NCI-H2107 treated with DMSO at 0.1 percent for 48 hours (cell line): ENCODE data around the gene SRGAP2B.
"Not testable (repeated sequence)": the region's sequence is repeated elsewhere in the genome, so short reads cannot be mapped to it uniquely, and the experiment has no call there.

ENCODE experiments used
- DNase-seq: peaks from one replicate; lab custom pipeline; 2025; ENCODE audit not compliant: unreplicated experiment; lab: John Stamatoyannopoulos, UW

Gene SRGAP2B

GRCh38 chr1:145047553-145047952 is 47.6 kb downstream of the SRGAP2B start:
- DNase-seq = not testable (repeated sequence)

- not testable (repeated sequence) for DNase-seq
Measured at GRCh38 chr1:145045571-145046273, 49.4 kb downstream of the SRGAP2B start.

- DNase-seq = not testable (repeated sequence)
Measured at GRCh38 chr1:145041519-145041918, 53.6 kb downstream of the SRGAP2B start.

- not testable (repeated sequence) for DNase-seq
Measured at GRCh38 chr1:145036019-145036418, 59.1 kb downstream of the SRGAP2B start.

- not testable (repeated sequence) for DNase-seq
Measured at GRCh38 chr1:145033523-145033922, 61.6 kb downstream of the SRGAP2B start.

DNA sequence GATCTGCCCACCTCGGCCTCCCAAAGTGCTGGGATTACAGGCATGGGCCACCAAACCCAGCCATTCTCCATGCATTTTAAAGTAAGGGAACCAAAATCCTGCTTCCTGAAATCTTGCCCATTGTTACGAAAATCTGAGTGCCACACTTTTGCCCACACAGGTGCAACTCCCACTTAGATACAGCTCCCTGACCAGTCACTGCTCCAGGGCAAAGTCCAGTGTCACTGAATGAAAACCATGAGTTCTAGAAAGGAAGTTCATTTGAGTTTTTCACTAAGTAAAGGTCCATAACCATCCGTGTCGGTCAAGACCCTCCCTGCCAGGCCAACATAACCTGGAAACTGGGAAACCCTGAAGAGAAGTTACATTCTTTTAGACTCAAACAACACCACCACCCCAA is 67.9 kb downstream of the SRGAP2B start:
- not testable (repeated sequence) for DNase-seq

DNA sequence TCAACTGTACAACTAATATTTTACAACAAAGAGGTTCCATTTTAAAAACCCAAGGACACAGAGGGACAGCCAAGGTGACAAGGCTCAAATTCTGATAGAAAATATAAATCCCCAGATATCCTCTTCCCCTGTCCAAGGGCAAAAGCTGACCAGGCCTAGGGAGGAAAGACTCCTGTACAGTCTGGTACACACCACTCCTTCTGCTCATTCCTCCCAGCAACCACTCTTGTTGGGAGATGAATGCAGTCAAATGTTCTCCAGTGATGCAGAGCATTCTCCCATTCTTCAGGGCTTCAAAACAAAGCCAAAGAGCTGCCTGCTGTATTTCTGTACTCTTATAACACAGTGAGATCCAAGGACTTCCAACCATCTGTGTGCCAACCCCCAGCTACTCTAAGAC is 69.8 kb downstream of the SRGAP2B start:
- DNase-seq = not testable (repeated sequence)

GRCh38 chr1:145022259-145022658 is 72.9 kb downstream of the SRGAP2B start:
- not testable (repeated sequence) for DNase-seq

- not testable (repeated sequence) for DNase-seq
Measured at GRCh38 chr1:145021749-145022148, 73.4 kb downstream of the SRGAP2B start.

DNA sequence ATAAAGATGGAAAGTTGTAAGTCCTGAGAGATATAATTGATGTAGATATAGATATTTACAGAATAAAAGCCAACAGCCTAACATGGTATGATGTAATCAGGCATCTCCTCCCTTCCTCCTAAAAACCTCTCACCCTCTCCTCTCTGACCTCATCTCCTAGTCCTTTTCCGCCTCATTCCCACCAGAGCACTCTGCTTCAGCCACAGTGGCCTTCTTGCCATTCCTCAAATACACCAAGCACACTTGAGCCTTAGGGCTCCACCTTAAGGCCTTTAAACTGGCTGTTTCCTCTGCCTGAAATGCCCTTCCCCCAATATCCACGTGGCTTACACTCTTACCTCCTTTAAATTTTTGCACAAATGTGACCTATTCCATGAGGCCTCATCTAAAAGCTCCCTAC is 75.4 kb downstream of the SRGAP2B start:
- DNase-seq = not testable (repeated sequence)

DNA sequence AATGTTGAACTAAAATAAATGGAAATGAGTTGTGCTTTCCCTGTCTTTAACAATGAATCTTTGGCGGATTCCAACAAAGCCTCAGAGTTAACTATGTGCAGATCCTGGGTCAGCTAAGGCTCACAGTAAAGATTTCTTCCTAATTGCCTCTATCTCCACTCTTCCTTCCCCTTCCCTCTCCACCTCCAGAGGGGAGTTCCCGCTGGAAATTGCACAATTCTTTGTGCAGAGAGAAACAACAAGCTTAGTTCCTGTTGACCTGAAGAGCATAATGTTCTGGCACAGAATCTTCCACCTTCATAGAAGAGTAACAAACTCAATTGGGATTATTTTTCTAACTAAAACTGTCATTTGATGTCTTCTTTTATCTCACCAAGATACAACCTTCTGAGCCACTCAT is 77.4 kb downstream of the SRGAP2B start:
- DNase-seq = not testable (repeated sequence)

DNA sequence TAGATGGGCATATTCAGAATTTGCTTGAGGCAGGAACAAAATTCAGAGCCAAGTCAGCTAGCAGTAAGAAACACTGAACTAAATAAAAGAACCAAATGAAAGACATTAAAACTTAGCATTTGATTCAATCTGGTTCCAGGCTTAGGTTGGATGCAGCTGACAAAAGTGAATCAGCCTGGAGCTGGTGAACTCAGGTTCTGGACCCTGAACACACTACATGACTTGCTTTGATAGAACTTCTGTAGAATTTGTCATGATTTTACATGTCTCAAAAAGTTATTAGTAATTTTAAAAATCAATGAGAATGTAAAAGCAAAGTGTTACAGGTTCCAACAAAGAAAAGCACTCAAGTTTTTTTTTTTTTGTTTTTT is 78.7 kb downstream of the SRGAP2B start:
- DNase-seq = not testable (repeated sequence)

DNA sequence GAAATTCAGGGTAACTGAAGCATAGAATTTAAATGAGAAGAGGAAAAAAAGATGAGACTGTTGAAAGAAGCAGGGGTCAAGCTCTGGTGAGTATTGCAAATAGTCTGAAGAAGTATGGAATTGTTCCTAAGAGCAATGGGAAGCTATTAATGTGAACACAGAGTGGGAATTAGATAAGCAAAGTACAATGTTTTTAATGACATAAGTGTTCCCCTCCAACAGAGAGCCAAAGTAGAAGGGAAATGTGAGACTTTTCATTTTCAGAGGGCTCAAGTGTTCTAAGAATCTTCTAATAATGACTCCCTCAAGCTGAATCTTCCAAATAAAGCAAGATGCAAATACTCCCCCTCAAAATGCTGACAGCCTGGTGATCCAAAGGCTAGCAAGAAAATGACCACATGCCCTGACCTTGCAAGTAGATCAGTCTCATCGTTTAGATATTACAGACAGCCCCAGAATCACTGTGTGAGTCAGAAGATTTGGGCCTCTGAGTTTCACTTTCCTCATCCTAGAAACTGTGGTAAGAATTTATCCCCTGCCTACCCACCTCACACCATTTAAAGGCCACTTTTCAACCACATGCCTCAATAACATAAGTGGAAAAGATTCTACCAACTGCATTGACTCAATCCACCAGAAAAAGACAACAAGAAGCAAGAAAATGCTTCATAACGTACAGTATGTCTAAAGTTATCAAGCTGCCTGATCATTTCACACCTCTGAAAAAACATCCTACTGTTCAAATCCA is 79.2 kb downstream of the SRGAP2B start:
- not testable (repeated sequence) for DNase-seq

DNA sequence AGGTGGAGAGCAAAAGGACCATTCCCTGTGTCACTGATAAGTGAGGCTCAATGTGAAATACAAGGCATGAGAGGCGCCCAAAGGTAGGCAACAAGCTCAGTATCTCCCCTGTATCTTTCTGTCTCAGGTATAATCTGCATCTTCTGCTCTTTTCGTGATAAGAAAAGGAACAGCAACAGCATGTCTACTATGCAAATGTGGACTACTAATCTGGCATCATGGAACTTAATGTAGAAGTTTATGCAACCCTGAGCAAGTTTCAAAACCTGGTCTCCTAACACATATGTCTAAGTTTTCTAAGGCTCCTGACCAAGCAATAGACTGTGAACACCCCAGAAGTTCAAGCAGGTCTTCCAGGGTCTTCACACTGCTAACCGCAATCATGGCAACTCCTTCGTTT is 81.8 kb downstream of the SRGAP2B start:
- not testable (repeated sequence) for DNase-seq

DNA sequence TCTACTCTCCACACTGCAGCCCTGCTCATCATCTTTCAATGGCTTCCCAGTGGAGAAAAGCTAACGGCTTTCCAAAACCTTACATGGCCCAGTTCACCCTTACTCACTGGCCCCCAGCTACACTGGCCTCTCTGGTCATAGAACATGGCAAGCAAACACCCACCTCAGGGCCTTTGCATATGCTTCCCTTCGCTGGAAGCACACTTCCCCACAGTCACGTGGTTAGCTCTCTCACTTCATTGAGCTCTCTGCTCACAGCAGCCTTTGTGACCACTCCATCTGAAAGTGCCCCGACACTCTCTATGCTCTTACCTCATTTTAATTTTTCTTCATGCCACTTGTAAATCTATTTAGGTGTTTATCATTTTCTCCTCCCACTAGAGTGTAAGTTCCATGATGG is 83.3 kb downstream of the SRGAP2B start:
- not testable (repeated sequence) for DNase-seq

- not testable (repeated sequence) for DNase-seq
Measured at GRCh38 chr1:145010580-145010979, 84.5 kb downstream of the SRGAP2B start.

DNA sequence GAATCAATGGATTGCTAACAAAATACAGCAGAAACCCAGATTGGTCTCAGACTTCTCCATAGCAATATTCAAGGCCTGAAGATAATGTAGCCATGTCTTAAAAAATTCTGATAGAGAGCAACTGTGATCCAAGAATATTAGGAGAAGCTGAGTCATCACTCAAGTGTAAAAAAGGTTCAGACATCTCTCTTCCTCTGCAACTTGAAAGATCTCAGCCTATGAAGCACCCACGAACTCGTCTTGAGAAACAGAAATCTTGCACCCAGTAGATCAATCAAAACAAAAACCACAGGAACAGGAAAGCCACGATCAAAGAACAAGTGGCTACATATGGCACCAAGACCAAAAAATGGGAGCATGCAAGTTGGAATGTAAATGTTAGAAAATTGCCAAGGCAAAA is 85.2 kb downstream of the SRGAP2B start:
- DNase-seq = not testable (repeated sequence)

GRCh38 chr1:145008388-145008787 is 86.7 kb downstream of the SRGAP2B start:
- not testable (repeated sequence) for DNase-seq

- not testable (repeated sequence) for DNase-seq
Measured at GRCh38 chr1:145005142-145005541, 90.0 kb downstream of the SRGAP2B start.

DNA sequence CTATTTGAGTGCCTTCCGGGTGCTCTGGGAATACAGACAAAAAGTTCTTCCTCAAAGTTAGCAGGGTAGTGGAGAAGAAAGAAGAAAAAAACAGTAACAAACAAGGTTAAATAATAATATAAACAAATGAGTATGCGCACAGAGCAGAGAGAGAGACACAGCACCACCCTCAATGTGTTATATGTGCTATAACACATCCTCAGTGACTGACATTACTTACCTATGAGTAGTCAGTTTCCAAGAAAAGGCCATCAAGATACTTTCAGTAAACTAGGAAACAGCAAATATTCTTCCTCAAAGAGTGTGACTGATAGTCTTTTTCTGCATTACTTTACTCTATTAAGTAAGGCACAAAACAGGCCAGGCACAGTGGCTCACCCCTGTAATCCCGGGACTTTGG is 93.7 kb downstream of the SRGAP2B start:
- not testable (repeated sequence) for DNase-seq

- DNase-seq = not testable (repeated sequence)
Measured at GRCh38 chr1:145000743-145001326, 94.3 kb downstream of the SRGAP2B start.
